ENCODE data around the gene ZNF205. TPM values are rescaled to one million over a fixed set of nuclear protein-coding genes. Genes with fewer than 3 reads are reported as not detected.

ZNF205 gene
- total and polyA plus RNA-seq, 2 donors (not counting 1 experiment from before 2014, with no cell fraction given): 3.4 to 16.0 TPM

- Histone ChIP-seq H3K27me3 (ENCODE audit: control insufficient read depth, insufficient read depth, low read length) (peaks cover 8% of the 10 kb centered on the region), H3K4me3 (replicated peaks in 1 of 4; ENCODE audit: control extremely low read depth in 1 of 4, insufficient read depth in 1 of 4, low read depth in 3 of 4, low read length in 4 of 4) (no peak overlapping the region)
Observed at GRCh38 chr16:3092501-3092941, 19.9 kb upstream of the ZNF205 start.

GRCh38 chr16:3094289-3095027 lies 17.9 kb upstream of the ZNF205 start:
- no peak overlapping the region for H3K4me3 ChIP-seq (replicated peaks in 1 of 4; ENCODE audit: control extremely low read depth in 1 of 4, insufficient read depth in 1 of 4, low read depth in 3 of 4, low read length in 4 of 4)
- H3K79me2 ChIP-seq (ENCODE audit: control insufficient read depth, insufficient read depth, low read length): no peaks in the 10 kb centered on the region
- no peaks in the 10 kb centered on the region for H3K36me3 ChIP-seq (ENCODE audit: control insufficient read depth, insufficient read depth, low read length)
- H3K9me3 ChIP-seq (ENCODE audit: control insufficient read depth, insufficient read depth, low read depth, low read length): no peaks in the 10 kb centered on the region
- no peak overlapping the region for H3K27ac ChIP-seq (ENCODE audit: insufficient read depth, low read length)
- no peak overlapping the region for H2AFZ ChIP-seq (ENCODE audit: low read length)
- no peaks in the 10 kb centered on the region for H4K20me1 ChIP-seq (ENCODE audit: control insufficient read depth, extremely low read depth, insufficient read depth, low read length)
- DNase-seq (ENCODE audit: low read depth in 2 of 2): peak in 1 of 2 donors; percentile 49
- H3K9ac ChIP-seq (ENCODE audit: insufficient read depth, low read length): no peak overlapping the region
- TF ChIP-seq EZH2 (IDR thresholded peaks at IDR 0.05; ENCODE audit: low read length, missing control alignments) (no peak), CTCF (conservative IDR thresholded peaks at IDR 0.05 in 1 of 2, IDR thresholded peaks at IDR 0.05 in 1 of 2; ENCODE audit: low read depth in 1 of 2, low read length in 2 of 2) (peak; percentile 39 to 67)
- H3K4me2 ChIP-seq (ENCODE audit: extremely low read depth, insufficient read depth, low read length): no peak overlapping the region
- H3K27me3 ChIP-seq (ENCODE audit: control insufficient read depth, insufficient read depth, low read length): peaks cover 20% of the 10 kb centered on the region
- H3K4me1 ChIP-seq (ENCODE audit: control insufficient read depth, extremely low read depth, insufficient read depth, low read length): no peaks in the 10 kb centered on the region

More at GRCh38 chr16:3092501-3092941, 19.9 kb upstream of the ZNF205 start:
- Histone ChIP-seq H2AFZ (ENCODE audit: low read length) (no peak overlapping the region), H3K36me3 (ENCODE audit: control insufficient read depth, insufficient read depth, low read length) (no peaks in the 10 kb centered on the region), H3K4me1 (ENCODE audit: control insufficient read depth, extremely low read depth, insufficient read depth, low read length) (no peaks in the 10 kb centered on the region), H4K20me1 (ENCODE audit: control insufficient read depth, extremely low read depth, insufficient read depth, low read length) (no peaks in the 10 kb centered on the region), H3K27ac (ENCODE audit: insufficient read depth, low read length) (no peak overlapping the region), H3K9ac (ENCODE audit: insufficient read depth, low read length) (no peak overlapping the region), H3K4me2 (ENCODE audit: extremely low read depth, insufficient read depth, low read length) (no peak overlapping the region), H3K9me3 (ENCODE audit: control insufficient read depth, insufficient read depth, low read depth, low read length) (no peaks in the 10 kb centered on the region), H3K79me2 (ENCODE audit: control insufficient read depth, insufficient read depth, low read length) (no peaks in the 10 kb centered on the region)
- TF ChIP-seq EZH2 (IDR thresholded peaks at IDR 0.05; ENCODE audit: low read length, missing control alignments): no peak
- no peak for TF ChIP-seq CTCF (conservative IDR thresholded peaks at IDR 0.05 in 1 of 2, IDR thresholded peaks at IDR 0.05 in 1 of 2; ENCODE audit: low read depth in 1 of 2, low read length in 2 of 2)
- no peak for DNase-seq (ENCODE audit: low read depth in 2 of 2)

GRCh38 chr16:3095869-3096268 lies 16.5 kb upstream of the ZNF205 start:
- DNase-seq (ENCODE audit: low read depth in 2 of 2): no peak
- Histone ChIP-seq H3K79me2 (ENCODE audit: control insufficient read depth, insufficient read depth, low read length) (no peaks in the 10 kb centered on the region), H4K20me1 (ENCODE audit: control insufficient read depth, extremely low read depth, insufficient read depth, low read length) (no peaks in the 10 kb centered on the region), H3K4me2 (ENCODE audit: extremely low read depth, insufficient read depth, low read length) (no peak overlapping the region), H3K9ac (ENCODE audit: insufficient read depth, low read length) (no peak overlapping the region), H3K4me1 (ENCODE audit: control insufficient read depth, extremely low read depth, insufficient read depth, low read length) (peaks cover 3% of the 10 kb centered on the region), H2AFZ (ENCODE audit: low read length) (no peak overlapping the region), H3K4me3 (replicated peaks in 1 of 4; ENCODE audit: control extremely low read depth in 1 of 4, insufficient read depth in 1 of 4, low read depth in 3 of 4, low read length in 4 of 4) (no peak overlapping the region), H3K9me3 (ENCODE audit: control insufficient read depth, insufficient read depth, low read depth, low read length) (no peaks in the 10 kb centered on the region), H3K27ac (ENCODE audit: insufficient read depth, low read length) (no peak overlapping the region), H3K36me3 (ENCODE audit: control insufficient read depth, insufficient read depth, low read length) (no peaks in the 10 kb centered on the region), H3K27me3 (ENCODE audit: control insufficient read depth, insufficient read depth, low read length) (peaks cover 20% of the 10 kb centered on the region)
- peak; percentile 11 to 24 for TF ChIP-seq CTCF (conservative IDR thresholded peaks at IDR 0.05 in 1 of 2, IDR thresholded peaks at IDR 0.05 in 1 of 2; ENCODE audit: low read depth in 1 of 2, low read length in 2 of 2)
- TF ChIP-seq EZH2 (IDR thresholded peaks at IDR 0.05; ENCODE audit: low read length, missing control alignments): no peak
